22Rv1 (cell line): ENCODE measurements around the gene GOLGA8B.
"Not testable (repeated sequence)": the region's sequence is repeated elsewhere in the genome, so short reads cannot be mapped to it uniquely, and the experiment has no call there.

Source experiments
- ZFX ChIP-seq: fragments of 450-650 bp; IDR thresholded peaks from 2 replicates; pipeline ENCODE4 v1.6.1; 2017; ENCODE audit warnings: antibody characterized with exemption, borderline replicate concordance
- TF ChIP-seq, protein P1 (sequence below): fragments of 450-650 bp; IDR thresholded peaks from 2 replicates; pipeline ENCODE4 v1.5.1; 2017; ENCODE audit warnings: mild to moderate bottlenecking

DNA sequence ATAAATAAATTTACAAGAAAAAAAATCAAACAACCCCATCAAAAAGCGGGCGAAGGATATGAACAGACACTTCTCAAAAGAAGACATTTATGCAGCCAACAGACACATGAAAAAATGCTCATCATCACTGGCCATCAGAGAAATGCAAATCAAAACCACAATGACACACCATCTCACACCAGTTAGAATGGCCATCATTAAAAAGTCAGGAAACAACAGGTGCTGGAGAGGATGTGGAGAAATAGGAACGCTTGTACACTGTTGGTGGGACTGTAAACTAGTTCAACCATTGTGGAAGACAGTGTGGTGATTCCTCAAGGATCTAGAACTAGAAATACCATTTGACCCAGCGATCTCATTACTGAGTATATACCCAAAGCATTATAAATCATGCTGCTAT lies 2.5 kb upstream of the GOLGA8B start:
- TF ChIP-seq, protein P1, sequence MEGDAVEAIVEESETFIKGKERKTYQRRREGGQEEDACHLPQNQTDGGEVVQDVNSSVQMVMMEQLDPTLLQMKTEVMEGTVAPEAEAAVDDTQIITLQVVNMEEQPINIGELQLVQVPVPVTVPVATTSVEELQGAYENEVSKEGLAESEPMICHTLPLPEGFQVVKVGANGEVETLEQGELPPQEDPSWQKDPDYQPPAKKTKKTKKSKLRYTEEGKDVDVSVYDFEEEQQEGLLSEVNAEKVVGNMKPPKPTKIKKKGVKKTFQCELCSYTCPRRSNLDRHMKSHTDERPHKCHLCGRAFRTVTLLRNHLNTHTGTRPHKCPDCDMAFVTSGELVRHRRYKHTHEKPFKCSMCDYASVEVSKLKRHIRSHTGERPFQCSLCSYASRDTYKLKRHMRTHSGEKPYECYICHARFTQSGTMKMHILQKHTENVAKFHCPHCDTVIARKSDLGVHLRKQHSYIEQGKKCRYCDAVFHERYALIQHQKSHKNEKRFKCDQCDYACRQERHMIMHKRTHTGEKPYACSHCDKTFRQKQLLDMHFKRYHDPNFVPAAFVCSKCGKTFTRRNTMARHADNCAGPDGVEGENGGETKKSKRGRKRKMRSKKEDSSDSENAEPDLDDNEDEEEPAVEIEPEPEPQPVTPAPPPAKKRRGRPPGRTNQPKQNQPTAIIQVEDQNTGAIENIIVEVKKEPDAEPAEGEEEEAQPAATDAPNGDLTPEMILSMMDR, result not testable (repeated sequence)
- not testable (repeated sequence) for TF ChIP-seq ZFX
